Mesenchymal stem cell (in vitro differentiated cells and primary cell): ENCODE measurements around the gene CHST12.

ENCODE experiments used
- DNase-seq: peaks from one replicate; pipeline ENCODE4 v3.0.0-alpha.2; 2013
- H2AFZ ChIP-seq: one replicate; pipeline ENCODE4 v1.6.1; 2013; ENCODE audit warnings: low read depth, mild to moderate bottlenecking, control low read depth, inconsistent platforms, low read length, moderate library complexity
- H2AK5ac ChIP-seq: 2 replicates; pipeline ENCODE4 v1.6.1; 2013; ENCODE audit warnings: low read length, moderate library complexity, mild to moderate bottlenecking, inconsistent platforms; ENCODE audit not compliant: severe bottlenecking
- H2BK120ac ChIP-seq: one replicate; pipeline ENCODE4 v1.6.1; 2013; ENCODE audit warnings: low read depth, mild to moderate bottlenecking, inconsistent platforms, low read length, moderate library complexity
- H2BK12ac ChIP-seq, 2 experiments: one replicate each; pipeline ENCODE4 v1.6.1; 2013; ENCODE audit warnings: inconsistent platforms in 2 of 2, low read length in 2 of 2, mild to moderate bottlenecking in 2 of 2, moderate library complexity in 2 of 2, control low read depth in 1 of 2
- H2BK15ac ChIP-seq: one replicate; pipeline ENCODE4 v1.6.1; 2013; ENCODE audit warnings: mild to moderate bottlenecking, low read depth, inconsistent platforms; ENCODE audit not compliant: poor library complexity, severe bottlenecking
- H2BK5ac ChIP-seq: 2 replicates; pipeline ENCODE4 v1.6.1; 2013; ENCODE audit warnings: low read depth, mild to moderate bottlenecking, low read length, control low read depth, inconsistent platforms; ENCODE audit not compliant: poor library complexity, severe bottlenecking
- H3K14ac ChIP-seq, 2 experiments: one replicate each; pipeline ENCODE4 v1.6.1; 2013; ENCODE audit warnings: inconsistent platforms in 2 of 2, low read length in 2 of 2, control low read depth in 1 of 2, mild to moderate bottlenecking in 1 of 2, moderate library complexity in 1 of 2
- H3K18ac ChIP-seq, 2 experiments: one replicate each; pipeline ENCODE4 v1.6.1; 2013; ENCODE audit warnings: inconsistent platforms in 2 of 2, low read length in 2 of 2, control low read depth in 1 of 2, low read depth in 1 of 2, mild to moderate bottlenecking in 1 of 2
- H3K23ac ChIP-seq, 2 experiments: one replicate each; pipeline ENCODE4 v1.6.1; 2013; ENCODE audit warnings: inconsistent platforms in 2 of 2, low read length in 2 of 2, mild to moderate bottlenecking in 2 of 2, moderate library complexity in 2 of 2, control low read depth in 1 of 2
- H3K27ac ChIP-seq: 2 replicates; pipeline ENCODE4 v1.5.1; 2013; ENCODE audit warnings: mild to moderate bottlenecking, moderate library complexity, low read length, control low read depth, inconsistent platforms; ENCODE audit not compliant: poor library complexity, severe bottlenecking
- H3K27me3 ChIP-seq, 2 experiments: 2 replicates each; pipeline versions ENCODE4 v1.6.1 to v1.7.0; 2013; ENCODE audit warnings: low read length in 2 of 2, mild to moderate bottlenecking in 2 of 2, moderate library complexity in 2 of 2, control low read depth in 1 of 2, inconsistent platforms in 1 of 2; ENCODE audit not compliant: control insufficient read depth in 1 of 2, insufficient read depth in 1 of 2
- H3K36me3 ChIP-seq, 2 experiments: 2 replicates each; pipeline versions ENCODE4 v1.6.1 to v1.7.0; 2013; ENCODE audit warnings: low read length in 2 of 2, control low read depth in 1 of 2, inconsistent platforms in 1 of 2, low read depth in 1 of 2, mild to moderate bottlenecking in 1 of 2; ENCODE audit not compliant: insufficient read depth in 2 of 2, control insufficient read depth in 1 of 2
- H3K4ac ChIP-seq, 2 experiments: one replicate each; pipeline ENCODE4 v1.6.1; 2013; ENCODE audit warnings: inconsistent platforms in 2 of 2, low read length in 2 of 2, mild to moderate bottlenecking in 2 of 2, moderate library complexity in 2 of 2, control low read depth in 1 of 2, low read depth in 1 of 2
- H3K4me1 ChIP-seq: 2 replicates; pipeline ENCODE4 v1.6.1; 2013; ENCODE audit warnings: low read depth, low read length, control low read depth; ENCODE audit not compliant: control insufficient read depth, insufficient read depth
- H3K4me2 ChIP-seq: 2 replicates; pipeline ENCODE4 v1.6.1; 2013; ENCODE audit warnings: low read length, mild to moderate bottlenecking, inconsistent platforms; ENCODE audit not compliant: poor library complexity, severe bottlenecking
- H3K4me3 ChIP-seq, 2 experiments: 2 replicates each; pipeline versions ENCODE4 v1.5.1 to v1.7.0; 2013; ENCODE audit warnings: low read length in 2 of 2, mild to moderate bottlenecking in 2 of 2, control low read depth in 1 of 2, low read depth in 1 of 2; ENCODE audit not compliant: insufficient read depth in 1 of 2
- H3K79me1 ChIP-seq: replicated peaks from 2 replicates; pipeline ENCODE4 v1.6.1; 2013; ENCODE audit warnings: mild to moderate bottlenecking, control low read depth, low read length, inconsistent platforms; ENCODE audit not compliant: poor library complexity, severe bottlenecking
- H3K9ac ChIP-seq: 2 replicates; pipeline ENCODE4 v1.7.0; 2013; ENCODE audit warnings: mild to moderate bottlenecking, low read length, moderate library complexity
- H3K9me3 ChIP-seq: 2 replicates; pipeline ENCODE4 v1.7.0; 2013; ENCODE audit warnings: mild to moderate bottlenecking, low read length; ENCODE audit not compliant: control insufficient read depth
- H4K8ac ChIP-seq: one replicate; pipeline ENCODE4 v1.6.1; 2013; ENCODE audit warnings: inconsistent platforms, mild to moderate bottlenecking, low read length, moderate library complexity
- H4K91ac ChIP-seq: one replicate; pipeline ENCODE4 v1.6.1; 2013; ENCODE audit warnings: mild to moderate bottlenecking, low read length, inconsistent platforms
- WGBS: methylation state at CpG from one replicate; pipeline ENCODE4 v1.1.7; 2013; ENCODE audit warnings: mixed read lengths; 5-methylcytosine and 5-hydroxymethylcytosine counted together

The CHST12 gene

DNA sequence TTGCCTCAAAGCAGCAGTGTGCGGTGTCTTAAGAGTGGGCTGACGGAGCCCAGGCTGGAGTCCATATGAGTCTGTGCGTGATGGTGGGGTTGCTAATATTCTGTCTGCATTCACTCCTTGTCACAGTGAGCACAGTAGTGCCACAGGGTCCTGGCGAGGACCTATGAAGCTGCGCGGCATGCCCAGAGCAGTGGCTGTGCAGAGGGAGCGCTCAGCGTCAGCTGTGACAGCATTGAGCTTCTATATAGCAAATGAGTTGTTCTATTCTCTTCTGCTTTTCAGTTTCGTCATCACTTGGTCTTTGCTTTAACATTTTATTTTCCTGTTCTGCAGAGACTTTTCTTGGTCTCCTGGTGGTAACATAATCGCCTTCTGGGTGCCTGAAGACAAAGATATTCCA is 34.3 kb upstream of the CHST12 start:
- Histone ChIP-seq H2AK5ac (no peak overlapping the region), H2BK15ac (no peak overlapping the region), H3K79me1 (peaks cover 39% of the 10 kb centered on the region), H4K8ac (no peak overlapping the region), H2BK120ac (no peak overlapping the region), H3K23ac (no peak overlapping the region), H2AFZ (no peak overlapping the region), H3K14ac (no peak overlapping the region), H2BK5ac (no peak overlapping the region), H3K9ac (no peak overlapping the region), H3K4me3 (no peak overlapping the region), H4K91ac (no peak overlapping the region), H3K36me3 (peaks cover 89 to 98% of the 10 kb centered on the region in 2 experiments), H3K4ac (no peak overlapping the region), H3K18ac (no peak overlapping the region), H3K27me3 (no peaks in the 10 kb centered on the region), H3K4me1 (peaks cover 3% of the 10 kb centered on the region), H3K27ac (no peak overlapping the region), H2BK12ac (no peak overlapping the region), H3K9me3 (no peaks in the 10 kb centered on the region), H3K4me2 (no peak overlapping the region)
- WGBS = 97% methylated on average over 10 of the region's 10 CpGs
- no peak for DNase-seq

DNA sequence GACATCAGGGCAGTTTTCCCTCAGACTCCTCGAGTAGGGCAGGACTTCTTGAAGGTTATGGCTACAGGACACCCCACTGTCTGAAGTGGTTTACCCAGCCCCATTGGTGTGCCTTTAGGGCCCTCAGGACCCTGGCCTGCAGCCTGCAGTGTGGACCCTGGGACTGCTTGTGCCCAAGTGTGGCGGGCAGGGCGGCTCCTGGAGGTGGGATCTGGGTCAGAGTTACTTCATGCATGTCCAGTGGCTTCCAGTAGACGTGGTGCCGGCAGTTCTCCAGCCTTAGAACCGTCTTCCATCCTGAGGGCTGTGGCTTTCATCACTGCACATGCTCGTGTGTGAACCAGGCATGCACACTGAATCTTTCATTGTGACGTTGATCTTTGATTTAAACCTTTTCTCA is 32.1 kb upstream of the CHST12 start:
- H3K4me3 ChIP-seq = no peak overlapping the region
- no peak overlapping the region for H3K9ac ChIP-seq
- no peak overlapping the region for H4K8ac ChIP-seq
- no peak overlapping the region for H3K14ac ChIP-seq
- H4K91ac ChIP-seq = no peak overlapping the region
- H3K79me1 ChIP-seq = peaks cover 32% of the 10 kb centered on the region
- H3K4ac ChIP-seq = no peak overlapping the region
- no peak overlapping the region for H2BK15ac ChIP-seq
- H2BK5ac ChIP-seq = no peak overlapping the region
- H3K4me2 ChIP-seq = no peak overlapping the region
- no peak overlapping the region for H2BK120ac ChIP-seq
- H3K4me1 ChIP-seq = peaks cover 3% of the 10 kb centered on the region
- no peak overlapping the region for H3K27ac ChIP-seq
- no peak overlapping the region for H2AK5ac ChIP-seq
- no peak overlapping the region for H2AFZ ChIP-seq
- no peak overlapping the region for H2BK12ac ChIP-seq
- H3K9me3 ChIP-seq = no peaks in the 10 kb centered on the region
- no peak overlapping the region for H3K18ac ChIP-seq
- DNase-seq = no peak
- H3K36me3 ChIP-seq = peaks cover 92 to 98% of the 10 kb centered on the region in 2 experiments
- no peak overlapping the region for H3K23ac ChIP-seq
- no peaks in the 10 kb centered on the region for H3K27me3 ChIP-seq
- WGBS = 92% methylated on average over 8 of the region's 8 CpGs

DNA sequence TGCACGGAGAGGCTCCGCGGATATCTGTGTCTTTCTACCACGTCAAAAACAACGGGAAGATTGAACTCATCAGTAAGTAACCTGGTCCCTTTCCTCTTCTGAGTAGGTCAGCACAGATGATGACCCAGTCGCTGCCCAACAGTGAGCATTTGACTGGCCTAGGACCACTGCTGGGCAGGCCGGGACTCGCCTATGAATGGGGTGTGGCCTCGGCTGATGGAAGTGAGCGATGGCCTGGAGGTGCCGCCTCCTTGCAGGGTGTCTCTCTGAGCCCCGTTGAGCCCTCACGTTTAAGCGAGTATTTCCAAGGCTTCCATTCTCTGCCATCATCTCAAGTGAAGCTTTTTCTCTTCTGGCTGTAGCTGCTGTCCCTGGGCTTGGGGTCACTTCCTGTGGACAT is 30.7 kb upstream of the CHST12 start:
- H4K91ac ChIP-seq = no peak overlapping the region
- H2AK5ac ChIP-seq = no peak overlapping the region
- no peak overlapping the region for H4K8ac ChIP-seq
- no peak overlapping the region for H2BK5ac ChIP-seq
- H3K18ac ChIP-seq = no peak overlapping the region
- no peak overlapping the region for H2BK120ac ChIP-seq
- no peak overlapping the region for H3K9ac ChIP-seq
- H3K4me1 ChIP-seq = peaks cover 3% of the 10 kb centered on the region
- H3K27me3 ChIP-seq = no peaks in the 10 kb centered on the region
- H3K14ac ChIP-seq = no peak overlapping the region
- H3K36me3 ChIP-seq = peaks cover 91 to 96% of the 10 kb centered on the region in 2 experiments
- no peak overlapping the region for H3K27ac ChIP-seq
- H2BK12ac ChIP-seq = no peak overlapping the region
- DNase-seq = no peak
- peak overlapping the region in 1 of 2 experiments; percentile 17 for H3K4me3 ChIP-seq
- H3K23ac ChIP-seq = no peak overlapping the region
- peaks cover 32% of the 10 kb centered on the region for H3K79me1 ChIP-seq
- 98% methylated on average over 14 of the region's 14 CpGs for WGBS
- H3K9me3 ChIP-seq = no peaks in the 10 kb centered on the region
- H3K4ac ChIP-seq = no peak overlapping the region
- H2AFZ ChIP-seq = no peak overlapping the region
- no peak overlapping the region for H2BK15ac ChIP-seq
- H3K4me2 ChIP-seq = no peak overlapping the region

DNA sequence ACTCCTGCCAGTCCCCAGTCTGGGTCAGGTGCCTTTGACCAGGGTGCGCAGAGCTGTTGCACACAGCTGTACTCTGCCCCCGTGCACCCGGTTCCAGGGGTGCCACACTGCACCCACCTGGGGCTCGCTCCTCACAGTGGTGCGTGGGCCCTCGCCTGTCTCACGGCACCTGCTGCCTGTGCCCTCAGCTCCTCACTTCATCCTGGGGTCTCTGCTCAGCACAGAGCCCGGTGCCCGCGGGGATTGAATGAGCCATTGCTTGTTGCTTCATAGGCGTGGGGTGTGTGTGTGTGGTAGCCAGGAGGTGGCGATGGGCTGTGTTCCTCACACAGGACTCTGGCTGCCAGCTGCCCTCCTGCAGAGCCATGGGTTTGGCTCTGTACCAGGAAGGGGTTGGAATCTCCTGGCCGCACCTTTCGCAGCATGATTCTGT is 30.3 kb upstream of the CHST12 start:
- Histone ChIP-seq H3K4me2 (no peak overlapping the region), H3K4me3 (peak overlapping the region in 1 of 2 experiments; percentile 17), H2BK15ac (no peak overlapping the region), H2BK12ac (no peak overlapping the region), H3K79me1 (peaks cover 32% of the 10 kb centered on the region), H2BK120ac (no peak overlapping the region), H3K23ac (no peak overlapping the region), H3K27me3 (no peaks in the 10 kb centered on the region), H2BK5ac (no peak overlapping the region), H2AFZ (no peak overlapping the region), H4K91ac (no peak overlapping the region), H3K27ac (no peak overlapping the region), H3K9me3 (no peaks in the 10 kb centered on the region), H3K14ac (no peak overlapping the region), H3K4me1 (peaks cover 3% of the 10 kb centered on the region), H3K9ac (no peak overlapping the region), H3K18ac (no peak overlapping the region), H4K8ac (no peak overlapping the region), H3K36me3 (peaks cover 89 to 94% of the 10 kb centered on the region in 2 experiments), H3K4ac (no peak overlapping the region), H2AK5ac (no peak overlapping the region)
- WGBS = 93% methylated on average over 14 of the region's 14 CpGs
- no peak for DNase-seq
